ENCODE results near the gene RAD51B.

The RAD51B gene

DNA sequence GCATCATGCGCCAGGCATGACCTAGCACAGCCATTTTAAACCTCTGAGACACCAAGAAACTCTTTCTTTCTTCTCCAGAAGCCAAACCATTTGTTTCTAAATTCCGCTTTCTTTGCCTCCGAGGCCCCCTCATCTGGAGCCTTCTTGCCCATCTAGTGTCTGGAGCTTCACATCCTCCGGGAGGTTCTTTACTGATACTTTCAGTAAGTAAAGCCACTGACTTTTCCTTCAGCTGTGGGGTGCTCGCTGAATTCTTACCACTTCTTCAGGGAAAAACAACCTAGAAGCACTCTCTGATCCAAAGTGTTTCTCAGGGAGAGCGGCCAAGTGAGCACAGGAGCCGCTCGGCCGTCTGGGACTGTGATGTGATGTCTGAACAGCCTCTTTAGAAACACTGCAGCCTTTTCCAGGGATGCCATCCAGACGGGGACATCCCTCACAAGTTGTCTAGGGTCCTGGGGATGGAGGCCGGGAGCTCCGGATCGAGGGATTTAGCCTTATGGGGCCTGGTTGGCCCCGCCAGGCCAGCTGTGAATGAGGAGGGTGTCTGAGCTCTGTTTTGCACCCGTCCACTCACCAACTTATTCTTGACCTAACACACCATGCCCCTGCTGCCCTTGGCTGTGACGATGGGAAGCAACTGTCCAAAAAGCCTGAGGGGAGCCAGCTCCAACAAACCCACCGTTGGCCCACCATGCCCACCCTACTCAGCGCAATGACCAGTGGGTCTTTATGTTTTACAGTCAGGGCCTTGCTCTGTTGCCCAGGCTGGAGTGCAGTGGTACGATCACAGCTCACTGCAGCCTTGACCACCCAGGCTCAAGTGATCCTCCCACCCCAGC, 812.7 kb downstream of the RAD51B start:
- no peak for ATAC-seq

DNA sequence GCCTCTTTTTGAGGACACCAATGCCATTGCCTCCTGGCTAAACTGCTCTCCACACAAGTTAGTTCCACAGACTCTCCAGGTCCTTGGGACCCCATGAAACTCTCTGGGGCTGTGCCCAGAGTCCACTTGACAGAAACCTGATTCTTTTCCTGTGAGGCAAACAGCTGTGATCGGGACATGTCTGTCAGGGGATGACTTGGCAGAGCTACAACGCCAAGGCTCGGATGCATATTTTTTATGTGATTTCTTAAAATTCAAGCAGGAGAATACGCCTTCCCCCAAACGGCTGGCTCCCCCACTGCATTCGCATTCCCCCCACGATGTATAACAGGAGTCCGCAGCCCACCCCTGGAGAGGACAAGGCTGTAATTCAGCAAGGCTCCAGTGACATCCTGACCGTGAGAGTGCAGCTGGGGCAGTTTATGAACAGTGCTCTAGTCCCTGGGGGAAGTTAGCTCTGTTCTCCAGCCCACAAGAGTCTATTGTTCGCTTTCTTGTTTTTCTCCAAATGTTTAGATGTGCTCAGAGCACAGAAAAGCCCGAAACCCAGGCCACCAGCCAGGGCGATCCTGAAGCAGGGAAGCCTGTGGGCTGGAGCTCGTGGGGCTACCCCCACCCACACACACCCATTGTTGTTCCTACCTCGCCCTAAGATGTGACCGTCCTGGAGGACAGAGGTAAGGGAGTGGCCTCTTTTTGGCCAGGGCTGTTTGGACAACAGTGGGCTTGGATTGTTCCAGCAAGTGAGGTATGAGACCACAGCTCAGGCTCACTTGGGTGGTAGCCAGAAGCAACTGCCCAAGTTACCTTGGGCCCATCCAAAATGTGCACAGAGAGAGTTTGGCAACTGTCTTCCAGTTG, 813.8 kb downstream of the RAD51B start:
- no peak for ATAC-seq

DNA sequence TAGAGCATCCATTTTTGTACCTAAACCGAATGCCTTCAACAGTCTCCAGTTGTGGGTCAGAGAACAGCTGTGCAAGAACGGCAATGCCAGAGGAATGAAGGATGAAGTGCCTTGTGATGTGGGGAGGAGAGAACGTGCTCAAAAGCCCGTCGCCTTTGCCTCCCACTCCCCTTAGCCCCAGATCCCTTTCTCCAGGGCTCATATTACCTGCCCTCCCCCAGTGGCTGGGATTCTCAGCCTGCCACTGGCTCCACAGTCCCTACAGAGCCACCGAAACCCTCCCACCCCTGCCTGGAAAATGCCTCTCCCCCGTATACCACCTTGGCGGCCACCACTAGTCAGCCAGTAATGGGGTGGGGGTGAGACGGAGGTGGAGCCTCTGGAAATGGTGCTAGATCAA, 814.8 kb downstream of the RAD51B start:
- no peak for ATAC-seq

DNA sequence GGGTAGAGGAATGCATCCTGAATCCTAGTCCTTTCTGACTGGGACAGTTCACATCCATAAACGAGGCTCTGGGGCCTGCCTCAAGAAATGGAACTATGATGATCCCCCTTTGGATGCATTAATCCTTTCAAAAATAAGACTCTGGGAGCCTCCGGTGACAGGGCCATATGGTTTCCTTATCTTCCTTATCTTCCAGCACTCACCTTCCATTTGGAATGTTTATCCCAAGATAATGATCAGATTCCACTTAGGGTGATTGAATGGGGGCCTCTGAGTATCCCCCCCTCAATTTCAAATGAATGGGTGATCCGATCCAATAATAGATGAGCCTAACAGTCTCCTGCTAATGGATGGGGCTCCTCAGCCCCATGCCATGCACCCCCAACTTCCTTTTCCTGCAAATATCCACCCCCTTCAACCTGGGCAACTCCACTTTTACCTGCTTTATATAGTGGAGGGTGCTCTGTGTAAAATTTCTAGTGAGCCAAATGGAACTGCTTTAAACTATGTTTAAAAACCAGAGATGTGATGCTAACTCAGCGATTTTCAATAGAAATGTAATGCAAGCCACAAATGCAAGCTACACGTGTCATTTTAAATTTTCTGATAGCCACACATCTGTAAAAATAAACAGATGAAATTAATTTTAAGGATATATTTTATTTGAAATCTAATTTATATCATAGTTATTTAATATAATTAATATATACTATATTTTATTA, 815.5 kb downstream of the RAD51B start:
- no peak for ATAC-seq

DNA sequence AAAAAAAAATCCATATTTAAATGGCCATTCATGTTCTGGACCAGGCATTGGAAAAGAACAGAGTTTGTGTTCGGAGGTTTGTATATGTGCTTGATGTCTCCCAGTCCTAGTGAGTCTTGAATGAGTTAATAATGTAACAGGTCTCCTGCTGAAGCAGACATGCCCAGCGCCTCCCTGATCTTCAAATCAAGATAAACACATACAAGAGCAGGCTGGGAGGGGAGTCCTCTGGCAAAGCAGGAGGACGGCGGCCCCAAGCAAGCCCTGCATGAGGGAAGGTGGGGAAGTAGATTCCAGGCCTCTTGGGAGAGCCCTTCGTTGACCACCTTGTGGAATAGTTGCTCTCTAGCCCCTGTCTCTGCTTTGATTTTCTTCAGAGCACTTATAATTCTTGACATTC, 817.0 kb downstream of the RAD51B start:
- ATAC-seq, result no peak

DNA sequence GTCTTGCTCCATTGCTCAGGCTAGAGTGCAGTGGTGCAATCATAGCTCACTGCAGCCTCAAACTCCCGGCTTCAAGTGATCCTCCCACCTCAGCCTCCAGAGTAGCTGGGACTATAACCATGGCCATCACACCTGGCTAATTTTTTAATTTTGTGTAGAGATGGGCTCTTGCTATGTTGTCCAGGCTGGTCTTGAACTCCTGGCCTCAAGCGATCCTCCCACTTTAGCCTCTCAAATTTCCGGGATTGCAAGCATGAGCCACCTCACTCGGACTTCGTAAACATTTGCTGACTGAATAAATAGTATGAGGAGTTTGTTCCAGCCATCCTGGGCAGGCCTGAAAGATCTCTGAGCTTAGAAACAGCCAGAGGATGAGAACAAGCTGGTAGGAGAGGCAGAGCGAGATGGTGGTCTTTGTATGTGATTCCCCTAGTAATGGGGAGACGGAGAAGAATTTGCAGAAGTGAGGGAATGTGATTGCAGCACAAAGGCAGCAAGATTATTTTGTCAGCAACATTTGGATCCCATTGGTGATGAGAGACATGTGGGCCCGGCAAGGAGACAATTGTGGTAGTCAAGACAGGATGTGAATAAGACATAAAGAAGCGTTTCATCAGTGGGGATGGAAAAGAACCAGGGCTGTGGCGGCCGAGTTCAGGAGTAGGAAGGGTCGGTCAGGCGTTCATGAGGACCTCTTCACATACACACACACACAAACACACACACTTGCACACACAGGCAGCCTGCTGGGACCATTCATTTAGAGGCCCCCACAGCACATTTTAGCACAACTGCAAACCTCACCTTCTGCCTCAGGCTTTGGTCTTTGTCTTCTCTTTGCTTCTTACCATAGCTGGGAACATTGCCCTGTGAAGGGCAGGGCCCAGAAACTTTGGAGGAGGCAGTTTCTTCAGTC, 817.8 kb downstream of the RAD51B start:
- ATAC-seq, result no peak

DNA sequence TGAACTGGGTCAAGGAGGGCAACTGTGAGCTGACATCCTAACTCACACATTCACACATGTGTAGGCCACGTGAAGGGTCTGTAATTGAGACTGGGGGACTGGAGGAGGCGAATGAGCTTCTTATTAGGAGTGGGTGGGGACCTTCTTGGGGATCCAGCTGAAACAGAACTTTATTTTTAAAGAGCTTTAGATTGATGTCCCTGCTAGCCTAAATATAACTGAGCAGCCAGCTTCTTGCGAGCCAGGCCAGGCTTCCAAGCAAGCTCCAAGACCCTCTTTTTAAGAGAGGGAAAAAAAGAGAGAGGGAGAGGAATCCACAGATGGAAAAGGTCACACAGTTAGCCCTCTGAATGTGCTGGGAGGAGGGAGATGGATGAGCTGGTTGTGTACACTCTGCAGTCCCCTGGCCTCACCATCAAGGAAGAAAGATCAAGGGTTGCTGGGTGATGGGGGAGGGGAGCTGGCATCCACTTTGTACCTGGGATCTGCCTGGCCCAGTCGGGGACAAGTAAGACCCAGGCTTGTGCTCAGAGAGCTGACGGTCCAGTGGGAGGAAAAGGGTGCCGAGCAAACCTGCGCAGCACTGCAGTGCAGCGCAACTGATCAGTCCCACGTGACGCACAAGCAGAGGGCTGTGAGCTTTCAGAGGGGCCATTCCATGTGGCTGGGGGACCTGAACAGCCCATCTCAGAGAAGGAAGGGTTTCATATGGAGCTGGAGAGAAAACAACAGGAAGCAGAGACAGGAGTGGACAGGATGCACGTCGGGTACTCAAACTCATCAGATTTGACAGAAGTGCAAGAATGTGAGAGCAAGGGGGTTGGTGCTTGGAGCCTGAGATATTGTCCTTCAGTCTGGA, 818.8 kb downstream of the RAD51B start:
- ATAC-seq, result no peak

DNA sequence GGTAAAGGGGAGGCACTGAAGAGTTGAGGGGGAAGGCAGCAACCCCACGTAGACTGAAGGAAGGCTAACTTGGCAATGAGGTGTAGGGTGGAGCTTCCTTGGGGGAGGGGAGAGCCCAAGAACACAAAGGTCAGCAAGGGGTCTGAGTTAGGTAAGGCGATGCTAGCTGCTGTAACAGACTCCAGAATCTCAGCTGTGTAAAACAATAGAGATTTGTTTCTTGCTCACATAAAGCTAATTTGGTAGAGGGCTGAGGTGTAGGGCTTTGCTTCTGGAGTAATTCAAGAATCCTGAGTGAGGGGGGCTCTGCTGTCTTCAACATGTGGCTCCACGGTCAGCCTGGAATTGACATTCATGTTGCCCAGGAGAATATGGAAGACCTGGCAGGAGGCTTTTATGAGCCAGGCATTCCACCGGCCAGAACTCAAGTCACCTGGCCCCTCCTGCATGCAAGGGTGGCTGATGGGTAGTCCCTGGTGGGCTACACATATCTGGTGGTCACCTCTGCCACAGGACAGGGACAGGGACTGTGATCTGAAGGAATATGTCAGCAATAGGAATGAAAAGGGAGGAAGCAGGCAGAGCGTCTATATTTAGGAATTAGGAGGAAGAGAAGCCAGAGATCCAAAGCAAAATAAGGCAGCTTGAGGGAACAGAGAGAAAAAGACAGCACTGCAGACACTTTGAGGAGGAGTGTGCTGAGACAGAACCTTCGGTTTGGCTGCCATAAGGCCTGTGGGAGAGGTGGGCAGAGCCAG, 819.6 kb downstream of the RAD51B start:
- no peak for ATAC-seq

DNA sequence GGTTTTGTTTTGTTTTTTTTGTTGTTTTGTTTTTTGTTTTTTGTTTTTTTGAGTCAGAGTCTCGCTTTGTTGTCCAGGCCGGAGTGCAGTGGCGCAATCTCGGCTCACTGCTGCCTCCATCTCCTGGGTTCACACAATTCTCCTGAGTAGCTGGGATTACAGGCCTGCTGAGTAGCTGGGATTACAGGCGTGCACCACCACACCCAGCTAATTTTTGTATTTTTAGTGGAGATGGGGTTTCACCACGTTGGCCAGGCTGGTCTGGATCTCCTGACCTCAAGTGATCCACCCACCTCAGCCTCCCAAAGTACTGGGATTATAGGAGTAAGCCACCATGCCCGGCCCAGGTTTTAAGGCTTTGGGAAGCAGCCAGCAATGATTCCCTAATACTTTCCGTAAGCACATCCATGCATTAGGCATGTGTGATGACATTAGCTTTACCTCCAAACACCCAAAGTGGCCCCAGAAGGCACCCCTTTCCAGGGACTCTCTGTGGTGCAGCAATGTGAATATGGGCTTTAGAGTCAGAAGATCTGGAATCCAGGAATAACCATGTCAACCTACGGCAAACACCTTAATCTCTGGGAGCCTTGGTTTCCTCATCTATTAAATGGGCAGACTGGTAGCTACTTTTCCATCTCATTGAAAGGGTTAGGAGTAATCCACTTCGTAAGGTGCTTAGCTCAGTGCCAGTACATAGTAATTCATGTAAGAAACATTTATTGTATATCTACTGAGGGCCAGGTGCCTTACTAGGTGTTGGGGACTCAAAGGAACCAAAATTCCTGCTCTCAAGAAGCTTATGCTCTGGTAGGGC, 820.4 kb downstream of the RAD51B start:
- no peak for ATAC-seq

DNA sequence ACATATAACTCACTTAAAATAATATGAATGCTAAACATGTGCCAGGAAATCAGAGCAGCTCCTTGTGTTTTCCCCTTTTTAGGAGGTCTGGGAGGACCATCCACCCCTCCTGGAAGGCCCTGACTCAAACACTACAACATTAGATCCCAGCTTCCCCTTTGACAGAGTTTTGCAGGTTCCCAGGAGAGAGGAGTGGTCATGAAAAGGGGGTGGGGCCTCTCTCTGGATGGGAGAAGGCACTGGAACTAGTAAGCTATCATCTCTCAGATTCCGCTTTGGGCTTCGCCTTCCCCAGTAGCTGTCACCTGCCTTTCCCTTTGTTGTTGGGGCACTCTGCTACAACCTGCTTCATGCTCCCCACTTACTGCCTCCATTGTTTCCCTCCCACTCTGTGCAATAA, 824.1 kb downstream of the RAD51B start:
- ATAC-seq, result no peak

DNA sequence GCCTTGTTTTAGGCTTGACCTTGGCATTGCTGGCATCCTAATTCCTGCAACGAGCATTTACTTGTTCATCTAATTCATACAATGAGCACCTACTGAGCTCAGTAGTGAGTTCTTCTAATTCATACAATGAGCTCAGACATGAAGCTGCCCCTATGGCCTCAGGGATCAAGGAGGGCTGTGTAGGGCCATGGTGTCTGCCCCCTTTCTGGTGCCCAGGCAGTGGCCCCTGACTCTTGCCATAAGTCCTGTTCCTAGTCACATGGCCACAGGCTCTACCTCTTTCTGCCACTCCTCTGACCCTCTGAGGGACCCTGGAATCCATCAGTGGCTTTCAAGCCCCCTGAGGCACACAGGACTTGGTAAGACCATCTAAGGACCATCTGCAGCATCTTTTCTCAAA, 824.5 kb downstream of the RAD51B start:
- ATAC-seq, result no peak

DNA sequence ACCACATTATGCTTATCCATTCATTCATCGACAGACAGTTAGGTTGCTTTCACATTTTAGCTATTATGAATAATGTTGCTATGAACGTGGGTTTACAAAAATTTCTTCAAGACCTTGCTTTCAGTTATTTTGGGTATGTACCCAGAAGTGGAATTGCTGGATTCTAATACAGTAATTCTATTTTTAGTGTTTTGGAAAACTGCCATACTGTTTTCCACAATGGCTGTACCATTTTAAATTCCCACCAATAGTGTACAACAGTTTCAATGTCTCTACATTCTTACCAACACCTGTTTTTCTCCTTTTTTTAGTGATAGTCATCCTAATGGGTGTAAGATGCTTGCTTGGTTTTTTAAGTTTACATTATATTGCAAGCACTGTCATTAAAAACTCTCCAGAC, 825.8 kb downstream of the RAD51B start:
- no peak for ATAC-seq

DNA sequence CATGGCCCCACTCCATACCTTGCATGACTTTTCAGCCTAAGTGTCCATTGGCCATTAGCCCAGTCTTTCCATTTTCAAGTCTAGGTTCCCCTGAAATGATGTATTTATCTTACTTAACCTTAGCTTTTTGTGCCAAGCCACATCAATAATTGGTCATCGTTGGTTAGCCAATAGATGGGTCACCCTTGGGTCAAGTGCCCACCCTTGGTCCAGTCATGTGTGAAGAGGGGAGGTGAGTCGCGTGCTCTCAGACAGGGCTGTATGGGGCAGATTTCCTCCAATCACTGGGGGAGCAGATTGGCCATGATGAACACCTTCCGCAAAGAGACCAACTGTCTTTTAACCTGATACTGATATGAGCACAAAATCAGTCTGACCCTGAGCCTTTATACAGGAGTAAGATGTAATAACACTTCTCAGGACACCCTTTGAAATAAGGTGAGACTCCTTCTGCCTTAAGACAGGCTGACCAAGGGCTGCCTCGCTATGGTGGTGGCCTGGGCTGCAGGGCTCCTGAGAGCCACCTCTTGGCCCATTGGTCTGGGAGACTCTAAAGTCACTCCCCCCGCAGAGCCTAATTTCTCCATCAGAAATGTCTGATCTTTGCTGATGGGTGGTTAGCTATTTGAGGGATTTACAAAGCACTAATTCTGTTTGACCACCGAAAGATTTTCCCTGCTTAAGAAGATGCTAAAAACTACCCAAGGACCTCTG, 830.1 kb downstream of the RAD51B start:
- no peak for ATAC-seq

DNA sequence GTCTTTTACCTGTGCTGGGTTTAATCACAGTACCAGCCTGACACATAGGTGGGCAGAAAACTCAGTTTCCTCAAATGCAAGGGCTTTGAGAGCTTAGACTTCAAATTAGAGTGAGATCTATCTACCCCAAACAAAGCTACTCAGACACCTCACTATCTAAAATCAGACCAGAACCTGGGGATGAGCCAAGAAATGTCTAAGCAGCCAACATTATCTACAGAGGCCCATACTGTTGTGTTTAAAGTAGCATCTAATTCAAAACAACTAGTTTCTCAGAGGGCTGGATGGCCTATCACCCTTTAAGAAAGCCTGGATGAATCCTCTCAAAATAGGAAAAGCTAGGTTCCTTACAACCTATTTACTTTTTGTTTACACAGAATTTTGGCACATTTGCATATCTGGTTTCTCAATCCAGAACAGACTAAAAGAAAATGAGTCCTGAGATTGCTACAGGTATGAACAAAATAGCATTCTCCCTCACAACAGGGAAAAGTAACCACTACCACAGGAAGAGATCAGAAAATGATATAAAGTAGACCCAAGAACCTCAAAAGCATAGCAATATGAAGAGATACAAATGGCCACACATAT, 830.9 kb downstream of the RAD51B start:
- no peak for ATAC-seq

DNA sequence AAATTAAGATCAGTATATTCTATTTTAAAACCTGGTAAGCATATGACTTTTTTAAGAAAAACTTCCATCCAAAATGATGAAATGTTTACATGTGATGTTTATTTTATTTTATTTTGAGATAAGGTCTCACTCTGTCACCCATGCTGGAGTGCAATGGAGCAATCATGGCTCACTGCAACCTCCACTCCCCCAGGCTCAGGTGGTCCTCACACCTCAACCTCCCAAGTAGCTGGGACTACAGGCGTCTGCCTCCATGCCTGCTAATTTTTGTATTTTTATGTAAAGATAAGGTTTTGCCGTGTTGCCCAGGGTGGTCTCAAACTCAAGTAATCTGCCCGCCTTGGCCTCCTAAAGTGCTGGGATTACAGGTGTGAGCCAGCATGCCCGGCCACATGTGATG, 831.5 kb downstream of the RAD51B start:
- ATAC-seq, result no peak

DNA sequence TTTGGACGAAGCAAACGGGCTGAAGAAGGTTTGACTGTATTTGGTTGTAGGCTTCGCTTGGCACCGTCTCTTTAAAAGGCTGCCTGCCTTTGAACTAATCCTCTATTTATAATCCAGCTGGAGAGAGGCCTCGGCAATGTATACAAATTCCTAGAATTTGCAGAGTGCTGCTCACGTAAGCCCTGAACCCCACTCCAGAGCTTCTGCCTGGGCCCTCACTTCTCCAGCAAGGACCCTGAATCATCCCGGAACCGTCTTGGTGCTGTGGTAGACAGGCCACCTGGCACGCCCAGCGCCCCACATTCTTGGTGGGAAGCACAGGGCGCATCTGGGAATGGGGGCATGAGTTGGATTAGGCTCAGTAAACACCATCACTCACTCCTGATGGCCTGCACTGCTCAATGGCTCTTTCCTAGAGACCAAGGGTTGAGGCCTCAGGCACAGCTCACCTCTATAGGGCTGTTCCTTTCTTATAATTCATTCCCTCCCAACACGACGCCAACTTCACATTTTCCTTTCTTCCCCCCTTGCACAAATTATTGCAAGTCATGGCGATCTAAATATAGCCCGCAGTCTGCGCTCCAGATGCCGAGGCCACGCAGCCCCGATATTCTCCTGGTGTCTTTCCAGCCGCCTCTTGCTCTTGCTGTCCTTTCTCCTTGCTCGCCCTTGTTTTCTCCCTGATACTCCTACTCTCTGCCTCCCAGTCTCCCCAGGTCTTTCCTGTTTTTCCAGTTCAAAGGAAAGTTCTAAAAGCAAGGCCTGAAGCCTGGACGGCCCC, 832.3 kb downstream of the RAD51B start:
- no peak for ATAC-seq

DNA sequence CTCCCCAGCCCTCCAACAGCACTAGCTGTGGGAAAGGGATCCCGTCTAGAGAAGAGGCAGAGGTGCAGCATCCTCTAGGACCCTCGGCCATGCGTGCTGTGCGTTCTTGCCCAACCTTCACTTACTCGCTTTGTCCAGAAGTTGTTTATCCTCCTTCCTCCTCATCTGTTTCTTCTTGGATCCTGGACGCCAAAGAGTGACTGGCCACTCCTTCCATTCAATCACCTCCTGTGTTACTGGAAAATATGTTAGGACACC, 832.8 kb downstream of the RAD51B start:
- ATAC-seq, result no peak

DNA sequence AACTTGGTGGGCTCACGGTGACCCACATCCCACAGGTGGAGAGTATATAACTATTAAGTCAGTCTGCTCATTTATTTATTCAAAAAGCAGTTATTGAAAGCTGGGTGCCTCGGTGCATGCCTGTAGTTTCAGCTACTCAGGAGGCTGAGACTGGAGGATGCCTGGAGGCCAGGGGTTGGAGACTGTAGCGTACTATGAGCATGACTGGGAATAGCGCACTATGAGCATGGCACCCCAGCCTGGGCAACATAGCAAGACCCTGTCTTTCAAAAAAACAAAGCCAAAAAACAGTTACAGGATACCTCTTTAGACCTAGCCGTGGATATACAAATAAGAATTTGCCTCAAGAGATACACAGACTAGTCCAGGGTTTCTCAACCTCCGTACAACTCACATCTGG, 833.5 kb downstream of the RAD51B start:
- no peak for ATAC-seq

All from activated CD4-positive, CD25-positive, alpha-beta regulatory T cell treated with anti-CD3 and anti-CD28 coated beads, Interleukin-2, amount 50 U/mL, for 24 hours (primary cell).